GM12891 (cell line): ENCODE data around the gene TMEM272.
A peak's percentile ranks its signal among the peaks of the same experiment; 100 is the strongest.

Experiments
- DNase-seq: peaks from one replicate; pipeline ENCODE4 v3.0.0; 2011; ENCODE audit warnings: low spot score; ENCODE audit not compliant: insufficient read length
- FAIRE-seq: peaks from 2 replicates; lab custom pipeline; 2011; peaks lifted over from hg19 to GRCh38; lab: Jason Lieb, UNC
- PAX5 ChIP-seq: IDR thresholded peaks from 2 replicates; pipeline ENCODE4 v1.6.1; 2011; ENCODE audit warnings: low read length, moderate library complexity, mild to moderate bottlenecking; ENCODE audit not compliant: insufficient read depth, severe bottlenecking
- POLR2A ChIP-seq: IDR thresholded peaks from 2 replicates; pipeline ENCODE4 v1.6.1; 2011; ENCODE audit warnings: low read depth, low read length, control low read depth
- POLR2AphosphoS5 ChIP-seq: IDR thresholded peaks from 2 replicates; pipeline ENCODE4 v1.6.1; 2011; ENCODE audit warnings: low read depth, low read length, control low read depth
- POU2F2 ChIP-seq: IDR thresholded peaks from 2 replicates; pipeline ENCODE4 v1.6.1; 2011; ENCODE audit warnings: low read depth, mild to moderate bottlenecking, control low read depth, low read length, moderate library complexity
- SPI1 ChIP-seq: IDR thresholded peaks from 2 replicates; pipeline ENCODE4 v1.6.1; 2011; ENCODE audit warnings: low read depth, low read length, control low read depth
- TAF1 ChIP-seq: IDR thresholded peaks from 2 replicates; pipeline ENCODE4 v1.6.1; 2011; ENCODE audit warnings: low read depth, low read length, control low read depth

The TMEM272 gene

DNA sequence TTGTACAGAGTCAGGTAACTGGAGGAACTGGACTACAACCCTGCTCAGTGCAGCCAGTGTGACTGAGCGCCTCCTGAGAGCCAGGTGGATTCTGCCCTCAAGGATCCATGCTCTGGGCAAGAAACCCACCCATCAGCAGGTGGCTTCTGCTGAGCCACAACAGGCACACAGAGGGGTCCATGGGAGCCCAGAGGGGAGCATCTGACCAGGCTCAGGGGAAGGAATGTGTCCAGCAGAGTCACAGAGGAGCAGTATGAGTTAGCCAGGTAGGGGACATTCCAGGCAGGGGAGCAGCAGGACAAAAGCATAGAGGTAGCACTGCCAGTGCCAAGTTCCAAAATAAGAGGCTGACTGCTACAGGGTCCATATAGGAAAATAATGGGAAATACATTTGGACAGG, 60.9 kb downstream of the TMEM272 start:
- no peak for TF ChIP-seq POLR2A
- no peak for DNase-seq
- no peak for FAIRE-seq

- DNase-seq = no peak
- TF ChIP-seq POU2F2 = no peak
- TF ChIP-seq POLR2AphosphoS5 = no peak
- TF ChIP-seq TAF1 = no peak
- TF ChIP-seq POLR2A = no peak
- no peak for TF ChIP-seq PAX5
- no peak for TF ChIP-seq SPI1
- no peak for FAIRE-seq
Measured at GRCh38 chr13:51783428-51784094, 61.4 kb downstream of the TMEM272 start.

- FAIRE-seq (no peak), DNase-seq (no peak)
- no peak for TF ChIP-seq TAF1
- no peak for TF ChIP-seq SPI1
- no peak for TF ChIP-seq POLR2A
- TF ChIP-seq POU2F2 = no peak
- no peak for TF ChIP-seq PAX5
- TF ChIP-seq POLR2AphosphoS5 = no peak
Measured at GRCh38 chr13:51782026-51782710, 62.8 kb downstream of the TMEM272 start.

DNA sequence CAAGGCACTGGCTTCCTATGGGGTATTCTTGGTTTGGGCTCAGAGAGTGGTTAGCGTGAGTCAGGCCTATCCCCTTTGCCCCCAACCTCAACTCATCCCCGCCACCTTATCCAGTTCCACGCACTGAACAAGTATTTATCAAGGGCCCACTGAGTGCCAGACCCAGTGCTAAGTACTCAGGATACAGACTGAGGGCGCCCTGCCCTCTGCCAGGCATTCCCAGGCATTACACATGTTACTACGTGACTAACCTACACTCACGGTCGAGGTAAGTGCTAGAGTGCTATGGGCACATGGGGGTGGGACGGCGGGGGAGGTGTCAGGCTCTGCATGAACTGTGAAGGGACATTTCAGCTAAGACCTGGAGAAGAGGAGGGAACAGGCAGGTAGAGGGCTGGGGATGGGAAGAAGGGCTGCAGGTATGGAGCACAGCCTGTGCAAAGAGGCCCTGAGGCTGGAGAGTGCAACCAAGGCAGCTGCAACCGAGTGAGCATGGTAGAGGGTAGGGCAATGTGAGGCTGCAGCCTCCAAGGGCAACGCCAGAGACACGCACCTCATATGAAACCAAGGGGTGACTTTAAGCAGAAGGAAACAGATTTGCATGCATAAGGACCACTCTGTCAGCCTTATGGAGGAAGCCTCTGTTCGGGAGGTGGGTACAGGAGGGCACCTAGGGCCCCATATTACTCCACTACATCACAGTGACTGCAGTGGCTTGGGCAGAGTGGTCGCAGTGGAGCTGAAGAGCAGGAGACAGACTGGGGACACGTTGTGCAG, 63.5 kb downstream of the TMEM272 start:
- DNase-seq (no peak), FAIRE-seq (peak; percentile 85)

GRCh38 chr13:51780099-51780498, 64.9 kb downstream of the TMEM272 start:
- no peak for DNase-seq
- TF ChIP-seq PAX5 = no peak
- no peak for TF ChIP-seq SPI1
- no peak for TF ChIP-seq POLR2A
- no peak for TF ChIP-seq TAF1
- TF ChIP-seq POU2F2 = no peak
- no peak for TF ChIP-seq POLR2AphosphoS5
- FAIRE-seq = no peak

More for the DNA sequence above, 63.5 kb downstream of the TMEM272 start:
- TF ChIP-seq TAF1 (no peak), PAX5 (no peak), SPI1 (no peak), POLR2AphosphoS5 (no peak), POU2F2 (no peak), POLR2A (no peak)

DNA sequence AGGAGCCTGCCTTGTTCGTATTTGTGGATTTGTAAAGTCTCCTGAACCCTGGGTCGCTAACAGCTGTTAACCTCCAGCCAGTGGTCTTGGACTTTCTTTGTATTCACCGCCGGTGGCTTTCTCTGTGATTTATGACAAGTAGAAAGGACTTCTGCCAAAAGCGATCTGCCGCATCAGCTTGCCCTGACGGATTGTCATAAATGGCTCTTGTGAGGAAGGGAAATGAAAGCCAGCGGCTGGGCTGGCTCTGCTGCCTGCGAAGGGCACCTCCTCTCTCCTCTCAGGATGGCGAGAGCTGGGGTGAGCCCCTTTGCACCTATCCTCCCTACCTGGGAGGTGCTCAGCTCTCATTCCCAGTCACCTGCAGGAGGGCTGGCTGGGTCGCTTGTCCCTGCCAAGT, 66.6 kb downstream of the TMEM272 start:
- FAIRE-seq (no peak), DNase-seq (no peak)
- TF ChIP-seq POLR2A = no peak
- TF ChIP-seq SPI1 = no peak
- no peak for TF ChIP-seq TAF1
- TF ChIP-seq POU2F2 = no peak
- TF ChIP-seq POLR2AphosphoS5 = no peak
- no peak for TF ChIP-seq PAX5

DNA sequence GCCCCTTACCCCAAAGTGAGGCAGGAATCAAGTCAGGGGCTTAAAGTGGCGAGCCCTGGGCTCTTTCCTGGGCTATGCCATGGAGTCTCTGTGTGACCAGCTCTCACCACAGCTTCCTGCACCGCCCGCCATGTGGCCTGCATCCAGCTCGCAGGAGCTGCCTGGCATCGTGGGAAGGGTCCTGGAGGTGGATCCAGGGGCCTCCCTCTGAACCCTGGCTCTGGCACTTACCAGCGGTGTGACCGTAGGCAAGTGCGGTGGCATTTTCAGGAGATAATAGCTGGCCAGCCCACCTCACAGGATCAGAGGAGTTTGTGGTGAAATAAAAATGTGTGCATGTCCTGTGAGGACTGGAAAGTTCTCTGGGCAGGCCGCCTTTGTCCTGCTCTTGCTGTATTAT, 67.1 kb downstream of the TMEM272 start:
- no peak for FAIRE-seq
- TF ChIP-seq TAF1 = no peak
- TF ChIP-seq PAX5 = no peak
- no peak for TF ChIP-seq SPI1
- TF ChIP-seq POU2F2 = no peak
- no peak for TF ChIP-seq POLR2A
- TF ChIP-seq POLR2AphosphoS5 = no peak
- DNase-seq = no peak

- TF ChIP-seq SPI1 = no peak
- no peak for TF ChIP-seq POLR2A
- TF ChIP-seq POLR2AphosphoS5 = no peak
- TF ChIP-seq POU2F2 = no peak
- no peak for TF ChIP-seq TAF1
- no peak for TF ChIP-seq PAX5
- no peak for FAIRE-seq
Measured at GRCh38 chr13:51776179-51776578, 68.8 kb downstream of the TMEM272 start.

DNA sequence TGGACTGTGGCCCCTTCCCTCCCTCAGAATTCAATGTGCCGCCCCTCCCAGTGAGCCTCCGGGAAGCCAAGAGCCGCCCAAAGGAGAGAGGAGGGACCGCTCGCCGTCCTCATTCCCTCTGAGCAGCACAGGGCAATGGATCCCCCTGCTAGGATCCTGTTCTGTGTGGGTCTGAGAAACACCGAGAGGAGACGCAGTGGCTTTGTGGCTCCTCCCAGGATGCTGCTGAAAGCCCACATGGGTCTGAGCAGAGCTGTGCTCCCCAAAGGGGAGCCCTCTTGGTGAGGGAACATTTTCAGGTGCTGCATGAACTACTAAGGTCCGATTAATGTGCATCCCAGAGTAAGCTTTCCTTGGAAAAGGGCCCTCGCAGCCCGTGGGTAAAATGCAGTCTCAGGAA, 71.5 kb downstream of the TMEM272 start:
- FAIRE-seq (no peak), DNase-seq (no peak)
- TF ChIP-seq PAX5 (no peak), POLR2AphosphoS5 (no peak), POU2F2 (no peak), SPI1 (no peak), TAF1 (no peak), POLR2A (no peak)

More at GRCh38 chr13:51776179-51776578, 68.8 kb downstream of the TMEM272 start:
- DNase-seq = no peak
